HepG2 (cell line): ENCODE results near the gene GUK1. TPM values are rescaled to one million over a fixed set of nuclear protein-coding genes. Genes with fewer than 3 reads are reported as not detected.

Experiments used
- microRNA-seq: library from miRNA; unstranded; fragments of <30 nt; microRNA quantifications from one replicate; pipeline ENCODE4, GENCODE V29; 2020
- polyA plus RNA-seq, 8 experiments: library from polyadenylated mRNA; depleted of rRNA in 3 of 8; stranded (reverse) in 7 of 8; unstranded in 1 of 8; fragments of >200 nt; fragmentation: Illumina TruSeq in 4 of 8; extraction: Trizol in 4 of 8; gene quantifications; 2 replicates each; pipeline versions ENCODE4 v1.2.1 to v1.2.3, GENCODE V29; 2011 to 2016; ENCODE audit warnings: low read depth in 4 of 8, missing spikeins in 1 of 8, mixed read lengths in 1 of 8; ENCODE audit not compliant: insufficient read depth in 1 of 8
- small RNA-seq, 3 experiments: library from RNA; depleted of rRNA; stranded (forward); fragments of <200 nt; gene quantifications; one replicate each; pipeline ENCODE3, GENCODE V24; 2012; ENCODE audit warnings: low read depth in 2 of 3, low replicate concordance in 1 of 3; ENCODE audit not compliant: insufficient read length in 3 of 3, insufficient read depth in 2 of 3
- total RNA-seq, 5 experiments: library from RNA; depleted of rRNA; stranded (reverse); fragments of >200 nt; fragmentation: Illumina TruSeq; extraction: Trizol; gene quantifications; 2 replicates each; pipeline ENCODE4 v1.2.3, GENCODE V29; 2016; ENCODE audit warnings: low read depth in 1 of 5

Gene GUK1
- total and polyA plus RNA-seq, 2 of the 13 experiments (the other 11 are each of a cell fraction or from before 2014, with no cell fraction given) = 116 to 154 TPM

Small RNA genes lying within 50 kb of the gene (microRNA-seq; reads per million reads assigned to microRNA genes)
- gene MIR3620 = 3.6 reads per million, percentile 23 among the genes with 10 or more reads in this experiment

Small RNA genes lying within 50 kb of the gene (small RNA-seq; reads per million reads assigned to genes)
- 0 reads per million in 3 experiments for gene AL359510.1

Other genes starting within 250 kb of the GUK1 start
- 0.04 TPM in 2 replicates for gene WNT9A, start 192.3 kb upstream of the GUK1 start, total RNA-seq (2016; rRNA removed; fragmentation: Illumina TruSeq; extraction: Trizol)
- gene WNT9A, start 192.3 kb upstream of the GUK1 start, polyA plus RNA-seq (2011; rRNA removed) = not detected in 2 replicates
- gene WNT3A, start 133.3 kb upstream of the GUK1 start, total RNA-seq (2016; rRNA removed; fragmentation: Illumina TruSeq; extraction: Trizol) = not detected in 2 replicates
- not detected in 2 replicates for gene WNT3A, start 133.3 kb upstream of the GUK1 start, polyA plus RNA-seq (2011; rRNA removed)
- 186 and 210 TPM in 2 replicates for gene ARF1, start 57.6 kb upstream of the GUK1 start, total RNA-seq (2016; rRNA removed; fragmentation: Illumina TruSeq; extraction: Trizol)
- 327 and 337 TPM in 2 replicates for gene ARF1, start 57.6 kb upstream of the GUK1 start, polyA plus RNA-seq (2011; rRNA removed)
- 14.2 and 19.3 TPM in 2 replicates for gene C1orf35, start 37.0 kb upstream of the GUK1 start, total RNA-seq (2016; rRNA removed; fragmentation: Illumina TruSeq; extraction: Trizol)
- 8.1 and 8.8 TPM in 2 replicates for gene C1orf35, start 37.0 kb upstream of the GUK1 start, polyA plus RNA-seq (2011; rRNA removed)
- 92.9 and 97.9 TPM in 2 replicates for gene MRPL55, start 31.0 kb upstream of the GUK1 start, total RNA-seq (2016; rRNA removed; fragmentation: Illumina TruSeq; extraction: Trizol)
- gene MRPL55, start 31.0 kb upstream of the GUK1 start, polyA plus RNA-seq (2011; rRNA removed) = 58.6 and 74.8 TPM in 2 replicates
- gene GJC2, start 9.7 kb downstream of the GUK1 start, total RNA-seq (2016; rRNA removed; fragmentation: Illumina TruSeq; extraction: Trizol) = 1.6 and 3.8 TPM in 2 replicates
- 1.6 and 2.5 TPM in 2 replicates for gene GJC2, start 9.7 kb downstream of the GUK1 start, polyA plus RNA-seq (2011; rRNA removed)
- gene IBA57, start 25.5 kb downstream of the GUK1 start, total RNA-seq (2016; rRNA removed; fragmentation: Illumina TruSeq; extraction: Trizol) = 9.7 and 10.2 TPM in 2 replicates
- 2.3 and 4.2 TPM in 2 replicates for gene IBA57, start 25.5 kb downstream of the GUK1 start, polyA plus RNA-seq (2011; rRNA removed)
- gene OBSCN, start 67.8 kb downstream of the GUK1 start, total RNA-seq (2016; rRNA removed; fragmentation: Illumina TruSeq; extraction: Trizol) = 0.08 and 0.20 TPM in 2 replicates
- gene OBSCN, start 67.8 kb downstream of the GUK1 start, polyA plus RNA-seq (2011; rRNA removed) = 0.10 and 0.20 TPM in 2 replicates